Stimulated activated CD4-positive, alpha-beta T cell treated with anti-CD3 and anti-CD28 coated beads, Interleukin-12 subunit alpha, Interleukin-12 subunit beta, amount 100 ng/mL, for 4 hours (primary cell): ENCODE data around the gene DLG4.

Experiments used
- DNase-seq: peaks from one replicate; pipeline ENCODE4 v3.0.0-alpha.2; 2020

Gene DLG4

DNA sequence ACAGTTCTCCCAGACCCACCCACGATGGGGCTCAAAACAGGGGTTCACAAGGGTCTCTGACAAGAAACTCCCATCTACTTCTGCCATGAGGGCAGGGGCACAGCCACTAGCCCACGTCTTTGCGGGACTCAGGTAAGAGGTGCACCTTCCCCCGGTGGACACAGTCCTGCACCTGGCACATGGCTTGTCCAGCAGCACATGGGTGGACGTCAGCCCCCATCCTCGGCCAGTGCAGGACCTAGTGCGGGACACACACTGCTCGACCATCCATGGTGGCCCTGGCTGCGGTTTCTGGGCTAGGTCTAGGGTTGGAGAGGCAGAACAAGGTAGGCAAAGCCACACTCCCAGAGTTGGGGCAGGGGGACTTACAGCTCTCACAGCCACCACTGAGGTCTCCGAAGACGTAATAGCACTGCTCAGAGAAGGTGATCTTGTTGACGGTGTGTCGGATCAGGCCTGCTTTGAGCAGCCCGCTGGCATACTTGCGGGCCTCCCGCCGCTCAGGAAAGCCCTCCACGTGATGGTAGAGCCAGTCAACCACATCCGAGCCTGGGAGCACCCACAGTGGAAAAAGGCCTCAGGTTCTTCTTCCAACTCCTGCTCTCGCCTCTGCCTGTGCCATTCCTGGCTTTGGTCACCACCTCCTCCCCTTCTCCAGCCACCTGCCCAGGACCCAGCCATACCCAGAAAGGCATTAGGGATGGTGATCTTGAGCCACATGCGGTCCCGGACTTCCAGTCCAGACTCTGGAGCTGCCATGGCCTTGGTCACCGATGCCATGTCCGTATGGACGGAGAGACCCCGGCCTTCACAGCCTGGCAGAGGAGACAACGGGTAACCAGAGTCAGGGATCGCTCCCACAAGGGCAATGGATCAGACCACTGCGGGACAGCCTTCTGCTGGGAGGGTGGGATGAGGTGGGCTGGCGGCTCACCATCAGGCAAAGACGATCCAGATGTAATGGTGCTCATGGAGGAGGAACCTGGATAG, 7.4 kb upstream of the DLG4 start:
- no peak for DNase-seq

DNA sequence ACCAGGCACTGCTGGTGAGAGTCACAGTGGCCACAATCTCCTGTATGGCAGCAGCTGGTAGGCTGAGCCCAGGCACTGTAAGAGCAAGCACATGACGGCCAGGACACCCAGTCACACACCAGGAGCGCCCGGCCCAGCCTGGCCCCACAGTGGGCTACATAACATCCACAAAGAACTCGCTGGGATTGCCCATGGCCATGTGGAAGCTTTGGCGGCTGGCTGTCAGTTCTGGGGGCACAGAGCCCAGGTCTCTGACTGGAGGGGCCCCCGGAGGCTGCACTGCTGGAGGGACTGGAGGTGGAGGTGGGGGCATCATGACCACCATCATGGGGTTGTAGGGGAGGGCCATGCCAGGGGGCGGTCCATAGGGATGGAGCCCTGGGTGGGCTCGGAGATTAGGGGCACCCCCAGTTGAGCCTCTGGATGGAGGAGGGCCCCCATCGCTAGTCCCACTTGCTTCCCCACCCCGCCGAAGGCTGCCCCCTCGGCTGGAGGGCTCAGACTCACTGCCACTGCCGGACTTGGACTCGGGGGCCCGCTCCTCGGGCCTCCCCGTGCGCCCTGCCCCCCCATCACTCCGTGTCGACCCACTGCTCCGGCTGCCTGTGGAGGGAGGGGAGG, 6.2 kb upstream of the DLG4 start:
- no peak for DNase-seq

DNA sequence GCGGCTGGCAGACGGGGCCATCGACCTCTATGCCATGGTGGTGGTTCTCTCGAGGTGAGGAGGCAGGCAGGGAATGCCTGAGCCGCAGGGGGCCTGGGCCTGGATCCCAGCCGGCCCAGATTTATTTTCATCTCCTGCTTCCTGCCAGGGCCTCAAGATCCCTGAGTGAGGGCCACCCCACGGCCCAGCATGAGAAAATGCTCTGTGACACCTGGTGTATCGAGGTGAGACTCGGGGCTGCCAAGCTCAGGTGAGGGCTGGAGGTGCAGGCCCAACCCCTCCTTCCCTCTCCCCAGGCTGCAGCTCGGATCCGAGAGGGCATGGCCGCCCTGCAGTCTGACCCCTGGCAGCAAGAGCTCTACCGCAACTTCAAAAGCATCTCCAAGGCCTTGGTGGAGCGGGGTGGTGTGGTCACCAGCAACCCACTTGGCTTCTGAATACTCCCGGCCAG, 5.0 kb upstream of the DLG4 start:
- no peak for DNase-seq

DNA sequence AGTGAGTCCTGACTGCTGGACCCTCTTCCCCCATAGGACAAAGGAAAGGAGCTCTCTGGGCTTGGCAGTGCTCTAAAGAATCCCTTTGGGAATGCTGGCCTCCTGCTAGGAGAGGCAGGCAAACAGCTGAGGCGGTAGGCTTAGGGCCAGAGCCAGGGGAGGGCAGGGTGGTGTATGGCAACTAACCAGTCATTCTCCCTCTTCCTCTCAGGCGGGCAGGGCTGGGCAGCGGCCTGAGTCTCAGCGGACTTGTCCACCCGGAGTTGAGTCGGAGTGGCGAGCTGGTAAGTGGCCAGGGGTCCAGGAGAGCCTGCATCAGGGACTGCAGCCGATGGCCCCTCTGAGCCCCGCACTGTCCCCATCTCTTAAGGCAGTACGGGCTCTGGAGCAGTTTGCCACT, 4.5 kb upstream of the DLG4 start:
- no peak for DNase-seq

DNA sequence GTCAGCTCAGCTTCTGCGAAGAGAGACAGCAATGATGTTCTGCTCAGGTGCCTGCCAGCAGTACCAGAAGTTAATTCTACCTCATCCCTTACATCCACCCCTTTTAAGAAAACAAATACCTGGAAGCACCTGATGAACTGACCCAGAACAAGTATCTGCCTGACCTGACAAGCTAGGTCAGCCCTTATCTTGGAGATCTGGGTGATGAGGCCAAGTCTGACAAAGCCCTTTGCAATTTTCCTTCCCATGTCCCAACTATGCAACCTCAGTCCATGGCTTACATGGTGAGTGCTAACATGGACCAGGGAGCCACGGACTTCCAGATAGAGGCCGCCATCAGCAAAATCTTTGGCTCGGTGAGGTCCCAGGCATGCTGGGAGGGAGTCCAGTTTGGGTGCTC, 3.7 kb upstream of the DLG4 start:
- no peak for DNase-seq

DNA sequence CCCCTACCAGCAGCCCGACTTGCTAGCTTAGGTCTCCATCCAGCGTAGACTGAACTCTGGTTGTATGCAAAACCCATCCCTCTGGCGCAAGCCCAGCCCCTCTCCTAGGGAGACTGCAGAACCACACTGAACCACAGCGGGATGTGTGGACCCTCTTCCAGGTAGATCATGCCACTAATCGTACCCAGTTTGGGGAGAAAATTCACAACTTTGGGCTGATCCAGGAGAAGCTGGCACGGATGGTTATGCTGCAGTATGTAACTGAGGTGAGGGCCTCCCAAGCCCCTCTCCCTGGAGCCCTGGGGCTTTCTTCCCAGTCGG, 3.3 kb upstream of the DLG4 start:
- DNase-seq: no peak

DNA sequence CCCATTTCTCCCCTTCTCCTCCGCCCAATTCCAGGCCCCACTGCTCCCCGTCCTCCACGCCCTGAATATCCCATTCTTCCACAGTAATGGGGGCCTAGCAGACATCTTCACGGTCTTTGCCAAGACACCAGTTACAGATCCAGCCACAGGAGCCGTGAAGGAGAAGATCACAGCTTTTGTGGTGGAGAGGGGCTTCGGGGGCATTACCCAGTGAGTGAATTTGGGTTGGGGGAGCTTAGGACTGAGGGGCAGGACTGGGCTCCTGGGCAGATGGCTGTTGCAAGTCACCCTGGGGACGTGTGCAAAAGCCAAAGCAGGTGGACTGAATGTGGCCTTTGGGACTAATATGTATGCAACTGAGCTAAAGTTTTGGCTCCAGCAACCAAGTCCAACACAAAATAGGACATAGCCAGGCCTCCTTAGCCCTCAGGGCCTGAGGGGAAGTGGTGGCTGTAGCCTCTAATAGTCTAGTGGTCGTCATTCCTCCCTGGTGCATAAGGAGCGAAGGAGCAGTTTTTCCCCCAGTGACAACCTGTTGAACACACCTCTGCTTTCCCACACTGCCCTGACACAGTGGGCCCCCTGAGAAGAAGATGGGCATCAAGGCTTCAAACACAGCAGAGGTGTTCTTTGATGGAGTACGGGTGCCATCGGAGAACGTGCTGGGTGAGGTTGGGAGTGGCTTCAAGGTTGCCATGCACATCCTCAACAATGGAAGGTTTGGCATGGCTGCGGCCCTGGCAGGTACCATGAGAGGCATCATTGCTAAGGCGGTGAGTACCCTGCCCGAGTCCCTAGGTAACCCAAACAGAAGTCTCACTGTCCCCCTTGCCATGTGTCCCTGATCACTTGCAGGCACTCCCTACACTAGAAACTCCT, 2.7 kb upstream of the DLG4 start:
- DNase-seq: no peak

DNA sequence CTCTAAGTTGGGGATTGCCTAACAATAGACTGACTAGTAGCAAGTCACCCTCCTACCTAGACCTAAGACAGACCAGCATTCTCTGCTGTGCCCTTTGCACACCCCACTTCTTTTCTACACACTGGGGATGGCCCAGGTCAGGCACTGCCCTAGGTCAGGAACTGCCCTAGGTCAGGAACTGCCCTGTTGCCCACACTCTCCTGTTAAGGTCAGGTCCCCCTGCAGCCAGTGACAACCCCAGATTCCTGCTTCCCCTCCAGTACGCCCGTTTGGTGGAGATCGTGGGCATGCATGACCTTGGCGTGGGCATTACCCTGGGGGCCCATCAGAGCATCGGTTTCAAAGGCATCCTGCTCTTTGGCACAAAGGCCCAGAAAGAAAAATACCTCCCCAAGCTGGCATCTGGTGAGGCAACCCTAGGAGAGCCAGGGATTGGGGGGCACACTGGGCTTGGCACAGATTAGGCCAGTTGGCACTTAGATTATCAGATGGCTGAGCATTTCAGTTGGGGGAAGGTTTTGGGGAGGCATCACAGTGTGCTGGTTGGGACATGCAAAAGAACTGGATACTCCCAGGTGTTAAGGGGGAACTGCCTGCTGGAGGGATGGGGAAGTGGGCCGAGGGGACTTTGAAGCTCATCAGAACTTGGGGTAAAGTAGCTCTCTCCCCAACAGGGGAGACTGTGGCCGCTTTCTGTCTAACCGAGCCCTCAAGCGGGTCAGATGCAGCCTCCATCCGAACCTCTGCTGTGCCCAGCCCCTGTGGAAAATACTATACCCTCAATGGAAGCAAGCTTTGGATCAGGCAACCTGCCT, 1.8 kb upstream of the DLG4 start:
- DNase-seq: no peak

DNA sequence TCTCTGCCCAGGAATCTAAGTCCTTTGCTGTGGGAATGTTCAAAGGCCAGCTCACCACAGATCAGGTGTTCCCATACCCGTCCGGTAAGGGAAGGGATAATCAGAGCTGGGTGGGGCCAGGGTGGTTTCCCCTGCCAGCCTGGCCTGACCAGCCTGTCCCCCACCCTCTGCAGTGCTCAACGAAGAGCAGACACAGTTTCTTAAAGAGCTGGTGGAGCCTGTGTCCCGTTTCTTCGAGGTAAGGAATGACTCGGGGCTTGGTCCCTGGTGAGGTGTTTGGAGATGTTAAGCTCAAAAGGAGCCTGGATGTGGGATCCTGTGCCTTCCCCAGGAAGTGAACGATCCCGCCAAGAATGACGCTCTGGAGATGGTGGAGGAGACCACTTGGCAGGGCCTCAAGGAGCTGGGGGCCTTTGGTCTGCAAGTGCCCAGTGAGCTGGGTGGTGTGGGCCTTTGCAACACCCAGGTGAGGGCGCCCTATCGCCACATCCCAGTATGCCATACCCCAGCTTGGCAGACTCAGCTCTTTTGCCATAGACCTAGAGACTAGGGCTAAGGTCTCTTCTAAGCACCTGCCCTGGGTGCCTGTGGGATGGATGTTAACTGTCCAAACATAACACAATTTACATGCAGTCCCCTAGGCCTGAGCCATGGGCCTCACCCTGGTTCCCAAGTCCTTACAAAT, 1.1 kb upstream of the DLG4 start:
- DNase-seq: peak; percentile 47

DNA sequence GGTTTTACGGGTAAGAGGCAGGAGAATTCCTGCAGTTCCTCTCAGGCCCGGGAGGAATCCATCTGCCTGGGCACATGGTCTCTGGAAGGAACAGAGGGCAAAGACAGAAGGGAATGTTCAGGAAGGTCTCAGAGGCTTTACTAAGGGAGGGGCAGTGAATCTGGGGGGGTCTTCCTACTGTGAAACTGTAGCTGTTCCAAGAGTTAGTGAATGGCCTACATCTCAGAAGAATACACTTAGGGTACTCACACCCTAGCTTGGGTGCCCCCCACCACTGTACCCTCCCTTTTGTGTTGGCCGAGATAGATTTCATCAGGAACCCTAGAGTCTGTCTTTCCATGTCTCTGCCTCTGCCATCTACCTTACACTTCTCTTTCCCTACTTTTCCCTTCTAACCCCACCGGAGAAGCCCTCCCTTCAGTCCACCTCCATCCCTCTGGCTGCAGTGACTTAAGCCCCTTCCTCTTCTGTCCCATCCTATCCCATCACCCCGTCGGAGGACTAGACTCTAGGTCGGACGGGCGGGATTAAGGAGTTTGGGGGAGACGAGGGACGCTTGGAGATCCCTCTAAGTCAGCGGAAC, 316 bp downstream of the DLG4 start:
- no peak for DNase-seq

DNA sequence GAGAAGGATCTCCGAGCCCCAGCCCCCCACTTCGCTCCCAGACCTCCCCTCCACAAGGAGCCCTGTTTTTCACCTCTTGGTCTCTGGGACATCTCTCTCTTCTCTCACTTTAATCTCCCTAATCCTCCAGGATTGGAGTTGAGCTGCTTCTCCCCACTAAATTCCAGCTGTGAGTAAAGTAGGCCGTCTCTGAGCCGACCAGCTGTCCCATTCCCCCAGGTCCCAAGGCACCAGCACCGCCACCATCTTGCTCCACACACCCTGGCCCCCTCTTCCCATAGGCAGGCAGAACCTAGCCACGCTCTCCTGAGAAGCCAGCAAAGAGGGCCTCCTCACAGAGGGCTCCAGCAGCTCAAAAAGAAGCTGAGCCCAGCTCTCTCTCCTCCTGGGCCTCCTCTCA, 878 bp downstream of the DLG4 start:
- no peak for DNase-seq

DNA sequence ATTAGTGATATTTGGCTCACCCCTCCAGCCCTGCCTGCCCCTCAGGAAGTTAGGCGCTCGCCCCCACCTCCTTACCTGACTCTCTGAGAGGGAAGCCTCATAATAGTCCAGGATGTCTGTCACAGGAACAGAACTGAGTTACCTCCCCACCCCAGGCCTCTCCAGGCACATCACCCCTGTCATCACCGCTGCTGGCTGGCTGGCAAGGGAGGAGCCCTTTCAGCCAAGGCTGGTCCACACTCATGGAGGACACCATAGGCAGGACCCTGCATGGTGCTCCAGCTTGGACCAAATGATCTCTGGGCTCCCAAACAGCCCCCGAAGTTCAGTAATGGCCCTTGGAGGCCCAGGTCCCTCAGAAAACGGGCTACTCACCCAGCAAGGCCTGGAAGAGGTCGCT, 1.5 kb downstream of the DLG4 start:
- DNase-seq: no peak

DNA sequence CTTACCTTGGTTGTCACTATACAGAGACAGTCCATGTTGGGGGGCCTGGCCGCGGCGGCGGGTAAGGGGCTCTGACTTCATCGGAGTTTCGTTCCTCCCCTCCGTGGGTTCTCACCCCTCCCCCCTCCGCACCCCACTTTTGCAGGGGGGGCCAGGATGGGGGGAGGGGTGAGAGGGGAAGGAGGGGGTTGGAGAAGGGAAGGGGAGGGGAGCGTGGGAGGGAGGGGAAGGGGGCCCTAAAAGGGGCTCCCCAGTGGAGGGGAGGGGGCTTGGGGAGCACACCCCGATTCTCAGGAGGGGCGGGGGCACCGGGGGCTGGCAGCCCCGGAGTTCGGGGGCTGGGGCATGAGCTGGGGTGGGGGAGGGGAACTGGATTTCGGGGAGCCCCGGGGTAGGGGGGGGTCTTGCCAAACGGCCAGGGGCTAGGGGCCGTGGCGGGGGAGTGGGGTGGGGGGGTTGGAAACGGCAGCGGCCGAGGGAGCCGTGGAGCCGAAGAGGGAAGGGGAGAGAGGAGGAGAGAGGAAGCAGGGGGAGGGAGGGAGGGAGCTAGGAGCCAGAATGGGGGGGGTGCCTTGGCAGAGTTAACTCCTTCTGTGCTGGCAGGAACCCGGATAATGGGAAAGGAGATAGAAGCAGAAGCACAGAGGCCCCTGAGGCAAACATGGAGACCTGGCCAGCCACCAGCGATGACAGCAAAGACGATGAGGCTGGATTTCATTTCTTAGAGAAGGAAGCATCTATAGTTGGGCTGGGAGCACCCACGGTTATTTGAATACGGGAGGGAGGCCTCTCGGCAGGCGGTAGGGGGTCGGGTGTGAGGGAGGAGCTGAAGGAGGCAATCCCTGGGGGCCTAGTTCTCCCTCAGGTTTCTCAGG, 2.3 kb downstream of the DLG4 start:
- DNase-seq: no peak

DNA sequence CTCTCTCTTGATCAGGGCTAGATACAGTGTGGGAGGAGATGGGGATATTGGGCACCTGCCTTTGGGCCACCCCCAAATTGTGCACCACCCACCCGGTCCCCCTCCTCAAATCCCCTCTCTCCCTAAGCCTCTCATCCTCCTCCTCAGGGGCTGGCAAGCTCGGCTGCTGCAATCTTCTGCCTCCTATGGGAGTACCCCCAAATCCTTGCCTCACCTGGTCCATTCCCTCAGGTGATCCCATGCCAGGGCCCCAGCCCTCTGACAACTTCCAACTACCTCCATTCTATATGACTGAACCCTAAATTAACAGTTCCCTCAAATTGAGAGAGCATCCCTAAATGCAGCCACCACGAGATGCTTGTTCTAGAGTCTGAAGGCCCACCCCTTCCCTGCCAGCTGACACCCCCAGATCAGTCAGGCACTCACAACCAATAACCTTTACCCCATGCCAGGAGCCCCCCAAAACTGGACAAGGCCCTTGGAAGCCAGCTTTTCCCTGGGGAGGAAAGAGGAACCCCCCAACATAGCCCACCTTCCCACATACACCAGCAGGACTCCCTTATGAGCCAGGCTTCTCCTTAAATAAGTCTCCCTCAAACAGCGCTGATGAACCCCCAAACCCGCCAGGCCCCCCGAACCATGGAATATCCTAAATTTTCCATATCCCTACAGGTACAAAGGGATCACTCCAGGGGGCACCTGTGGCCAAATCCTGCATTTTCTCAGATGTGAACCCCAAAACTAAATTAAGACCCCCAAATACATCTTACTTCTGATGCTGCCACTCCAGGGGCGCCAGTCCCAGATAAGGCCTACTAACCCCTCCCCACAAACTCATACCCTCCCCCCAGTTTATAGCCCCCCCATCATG, 3.2 kb downstream of the DLG4 start:
- DNase-seq: no peak

DNA sequence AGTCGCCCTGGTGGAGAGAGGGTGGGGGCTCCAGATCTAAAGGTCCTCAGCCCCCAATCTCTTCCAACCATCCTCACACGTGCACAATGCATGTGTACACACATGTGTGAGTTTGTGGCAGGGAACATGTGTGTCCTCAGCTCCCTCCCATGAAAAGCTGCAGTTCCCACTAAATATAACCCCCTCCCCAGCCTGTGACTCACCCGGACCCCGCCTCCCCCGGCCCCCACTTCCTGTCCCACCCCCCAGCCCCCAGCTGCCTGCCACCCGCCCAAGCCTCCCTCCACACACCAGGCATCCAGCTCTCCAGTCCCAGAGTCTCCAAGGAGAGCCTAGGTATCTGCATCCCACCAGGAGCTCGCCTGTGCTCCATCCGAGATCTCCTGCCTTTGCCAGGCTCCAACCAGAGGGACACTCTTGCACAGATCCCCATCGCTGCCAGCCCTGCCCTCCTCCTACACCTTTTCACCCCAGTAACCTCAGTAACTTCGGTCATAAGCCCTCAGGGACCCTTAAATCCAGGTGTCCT, 3.9 kb downstream of the DLG4 start:
- DNase-seq: no peak

DNA sequence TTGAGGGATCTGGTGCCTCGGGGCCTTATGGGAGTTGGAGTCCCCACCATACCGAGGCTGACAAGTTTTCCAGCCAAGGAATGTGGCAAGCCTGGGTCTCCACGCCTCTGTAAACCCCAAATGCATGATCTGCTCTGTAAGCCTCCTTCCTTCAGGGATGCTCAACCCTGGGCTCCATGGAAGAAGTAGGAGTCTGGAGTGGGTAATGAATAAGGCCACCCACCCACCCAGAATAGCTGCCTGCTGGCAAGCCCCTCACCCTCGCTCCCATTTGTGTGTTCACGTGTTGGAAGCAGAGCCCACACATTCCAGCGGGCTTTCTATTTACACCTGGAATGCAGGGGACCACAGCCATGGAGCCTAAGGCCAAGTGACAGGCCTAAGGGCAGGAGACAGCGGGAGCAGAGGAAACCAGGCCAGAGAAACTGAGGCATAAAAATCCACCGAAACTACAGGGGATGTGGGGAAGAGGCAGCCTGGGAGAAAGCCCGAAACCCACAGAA, 4.4 kb downstream of the DLG4 start:
- no peak for DNase-seq

DNA sequence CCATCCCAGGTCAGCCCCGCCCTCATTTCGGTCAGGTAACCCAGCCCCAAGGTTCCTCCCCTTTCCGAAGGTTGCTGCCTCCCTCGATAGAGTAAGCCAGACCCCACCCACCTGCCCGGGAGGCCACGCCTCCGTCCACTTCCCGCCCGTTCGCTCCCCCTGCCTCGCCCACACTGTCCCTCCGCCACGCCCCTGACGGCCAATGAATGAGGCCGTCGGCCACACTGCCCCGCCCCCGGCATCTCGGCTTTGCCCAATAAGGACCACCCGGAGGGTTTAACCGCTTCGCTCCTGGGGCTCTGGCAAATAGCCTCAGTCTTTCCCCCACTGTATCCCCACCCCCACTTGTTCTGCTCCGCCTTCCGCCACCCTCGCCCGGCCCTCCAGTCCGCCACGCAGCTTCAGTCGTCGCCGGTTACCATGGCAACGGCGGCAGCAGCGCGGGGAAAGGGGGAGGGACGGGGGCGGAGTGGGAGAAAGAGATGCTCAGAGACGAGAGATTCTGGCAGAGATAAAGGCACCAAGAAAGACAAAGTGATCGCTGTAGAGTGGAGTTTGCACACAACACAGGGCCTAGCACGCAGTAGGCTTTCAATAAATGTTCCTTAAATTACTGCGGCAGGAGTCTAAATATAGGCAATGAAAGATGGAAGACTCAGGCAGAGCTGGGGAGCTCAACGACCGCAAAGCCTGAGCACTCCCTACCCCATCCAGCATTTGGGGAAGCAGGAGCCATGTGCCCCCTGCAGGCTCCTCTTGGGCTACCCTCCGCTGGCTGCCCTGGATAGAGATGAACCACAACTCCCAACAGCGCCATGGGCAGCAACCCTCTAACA, 5.1 kb downstream of the DLG4 start:
- DNase-seq: peak; percentile 99

DNA sequence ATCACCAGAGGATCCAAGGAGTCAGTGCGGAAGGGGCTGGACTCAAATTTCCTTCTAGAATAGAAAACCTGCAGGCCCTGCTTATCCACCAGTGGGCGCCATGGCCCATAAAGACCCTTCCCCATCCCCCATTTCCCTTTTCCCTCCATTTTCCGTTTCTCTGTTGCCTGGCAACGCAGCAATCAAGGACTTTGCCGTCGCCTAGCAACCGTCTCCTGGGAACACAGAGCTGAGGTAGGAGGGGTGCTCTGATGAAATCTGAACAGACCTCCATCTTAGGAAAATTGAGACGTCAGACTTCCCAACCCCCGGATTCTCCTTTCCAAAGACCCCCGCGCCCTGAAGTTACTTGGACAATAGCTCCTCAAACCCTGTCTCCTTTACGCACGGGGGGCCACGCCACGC, 5.7 kb downstream of the DLG4 start:
- no peak for DNase-seq
